HTERT RPE-1 (cell line): ENCODE data around the gene PITPNM2.

ENCODE experiments used
- in situ Hi-C: fragments of 300-500 bp; cut with MboI; formaldehyde crosslinking; loops from 4 replicates; pipeline ENCODE4 v1.14.3; 2020; ENCODE audit warnings: low sequenced_read_pairs

PITPNM2 gene

GRCh38 chr12:123150744-123151456 is at the start of gene PITPNM2:
PITPNM2 (minus strand) TSS chr12:123151090; CDS start chr12:123034590, 116,500 bp downstream.
- in situ Hi-C loops: no loop called here

- in situ Hi-C loops: no loop called here
These were observed 49.5 kb upstream of the PITPNM2 start for GRCh38 chr12:123200414-123200813.

- in situ Hi-C loops: no loop called here
These were observed 49.0 kb upstream of the PITPNM2 start for GRCh38 chr12:123199936-123200335.

GRCh38 chr12:123187637-123188036 is 36.7 kb upstream of the PITPNM2 start:
- in situ Hi-C loops: no loop called here

GRCh38 chr12:123180171-123180570 is 29.3 kb upstream of the PITPNM2 start:
- in situ Hi-C loops: no loop called here

- in situ Hi-C loops: no loop called here
These were observed 21.1 kb upstream of the PITPNM2 start for GRCh38 chr12:123171967-123172366.

GRCh38 chr12:123167329-123167728 is 16.4 kb upstream of the PITPNM2 start:
- in situ Hi-C loops: no loop called here

- in situ Hi-C loops: no loop called here
These were observed 14.6 kb upstream of the PITPNM2 start for GRCh38 chr12:123165537-123165936.

GRCh38 chr12:123164710-123165261 is 13.9 kb upstream of the PITPNM2 start:
- in situ Hi-C loops: no loop called here

GRCh38 chr12:123164222-123164621 is 13.3 kb upstream of the PITPNM2 start:
- in situ Hi-C loops: no loop called here

GRCh38 chr12:123163227-123163626 is 12.3 kb upstream of the PITPNM2 start:
- in situ Hi-C loops: no loop called here

- in situ Hi-C loops: no loop called here
These were observed 10.1 kb upstream of the PITPNM2 start for GRCh38 chr12:123160801-123161487.

GRCh38 chr12:123153906-123154305 is 3.0 kb upstream of the PITPNM2 start:
- in situ Hi-C loops: no loop called here

GRCh38 chr12:123152833-123153232 is 1.9 kb upstream of the PITPNM2 start:
- in situ Hi-C loops: no loop called here

- in situ Hi-C loops: no loop called here
These were observed 866 bp upstream of the PITPNM2 start for GRCh38 chr12:123151457-123152454.

- in situ Hi-C loops: no loop called here
These were observed 581 bp downstream of the PITPNM2 start for GRCh38 chr12:123150275-123150743.

GRCh38 chr12:123149501-123150274 is 1.2 kb downstream of the PITPNM2 start:
- in situ Hi-C loops: no loop called here

GRCh38 chr12:123149088-123149487 is 1.8 kb downstream of the PITPNM2 start:
- in situ Hi-C loops: no loop called here

GRCh38 chr12:123148655-123149054 is 2.2 kb downstream of the PITPNM2 start:
- in situ Hi-C loops: no loop called here

GRCh38 chr12:123148223-123148622 is 2.7 kb downstream of the PITPNM2 start:
- in situ Hi-C loops: no loop called here
